KMS-11 (cell line): ENCODE measurements around the gene TRIM71.

Source experiments
- H2AFZ ChIP-seq: fragments of 200-600 bp; sonication (generic); 2 replicates; pipeline ENCODE4 v1.6.1; 2016; ENCODE audit warnings: antibody characterized with exemption, mixed run types, low read depth
- H3K27ac ChIP-seq: fragments of 200-600 bp; sonication (generic); 2 replicates; pipeline ENCODE4 v1.6.1; 2016; ENCODE audit warnings: mild to moderate bottlenecking, mixed run types
- H3K27me3 ChIP-seq: fragments of 200-600 bp; sonication (generic); 2 replicates; pipeline ENCODE4 v1.6.1; 2017; ENCODE audit warnings: mild to moderate bottlenecking, low read depth, mixed run types, moderate library complexity; ENCODE audit not compliant: insufficient read depth
- H3K36me3 ChIP-seq: fragments of 200-600 bp; sonication (generic); 2 replicates; pipeline ENCODE4 v1.6.1; 2017; ENCODE audit warnings: mild to moderate bottlenecking, mixed run types; ENCODE audit not compliant: insufficient read depth
- H3K4me1 ChIP-seq: fragments of 200-600 bp; sonication (generic); 2 replicates; pipeline ENCODE4 v1.6.1; 2016; ENCODE audit warnings: mild to moderate bottlenecking, low read depth, mixed run types; ENCODE audit not compliant: poor library complexity, severe bottlenecking
- H3K4me2 ChIP-seq: fragments of 200-600 bp; sonication (generic); 2 replicates; pipeline ENCODE4 v1.7.0; 2016; ENCODE audit warnings: mild to moderate bottlenecking, mixed run types
- H3K4me3 ChIP-seq: fragments of 200-600 bp; sonication (generic); IDR thresholded peaks from 2 replicates; pipeline ENCODE4 v1.6.1; 2017; ENCODE audit warnings: low read depth, low read length, mixed read lengths; ENCODE audit not compliant: insufficient read depth
- H3K79me2 ChIP-seq: fragments of 200-600 bp; sonication (generic); 2 replicates; pipeline ENCODE4 v1.6.1; 2016; ENCODE audit warnings: low read depth, mixed run types; ENCODE audit not compliant: insufficient read depth
- H3K9ac ChIP-seq: fragments of 200-600 bp; sonication (generic); 2 replicates; pipeline ENCODE4 v1.6.1; 2016; ENCODE audit warnings: mild to moderate bottlenecking, mixed run types
- H4K20me1 ChIP-seq: fragments of 200-600 bp; sonication (generic); 2 replicates; pipeline ENCODE4 v1.6.1; 2016; ENCODE audit warnings: mild to moderate bottlenecking, mixed run types; ENCODE audit not compliant: insufficient read depth
- CTCF ChIP-seq: fragments of 200-600 bp; sonication (generic); conservative IDR thresholded peaks from 2 replicates; pipeline ENCODE4 v1.6.1; 2017; ENCODE audit warnings: low read depth, mild to moderate bottlenecking, antibody characterized with exemption, low read length, moderate library complexity, mixed read lengths

TRIM71 gene

DNA sequence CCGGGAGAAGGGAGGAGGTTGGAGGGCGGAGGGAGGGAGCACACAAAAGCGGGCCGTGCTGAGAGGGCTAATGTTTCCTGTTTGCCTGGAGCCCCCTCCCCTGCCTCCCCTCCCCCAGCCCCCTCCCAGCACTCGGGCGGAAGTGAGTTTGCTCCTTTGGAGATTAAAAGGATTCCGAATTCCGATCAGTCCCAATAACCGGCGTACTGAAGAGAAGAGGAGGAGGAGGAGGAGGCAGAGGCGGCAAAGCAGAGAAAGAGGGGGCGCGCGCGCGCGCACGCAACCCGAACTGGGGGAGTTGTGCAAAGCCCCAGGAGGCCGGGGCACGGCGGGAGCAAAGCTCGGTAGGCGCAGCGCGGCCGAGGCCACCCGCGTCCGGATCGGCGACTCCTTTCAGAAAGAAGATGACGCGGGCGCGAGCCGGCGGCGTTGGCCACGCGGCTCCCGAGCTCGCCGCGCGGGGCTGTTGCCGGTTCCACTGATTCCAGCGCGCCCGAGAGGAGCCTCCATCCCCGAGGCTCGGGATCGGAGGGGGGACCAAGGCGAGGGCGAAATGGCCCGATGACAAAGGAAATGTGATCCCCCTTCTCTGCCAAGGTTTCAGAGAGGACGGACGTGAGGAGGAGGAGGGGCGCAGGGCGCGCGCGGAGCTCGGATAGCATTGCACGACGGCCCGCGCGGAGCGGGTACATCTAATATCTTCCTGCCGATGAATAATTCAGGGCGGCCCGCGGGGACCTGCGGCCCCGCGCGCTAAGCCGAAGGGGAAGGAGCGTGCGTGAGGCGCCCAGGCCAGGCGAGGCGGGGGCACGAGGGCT is 1.1 kb upstream of the TRIM71 start:
- Histone ChIP-seq H3K4me1 (no peaks in the 10 kb centered on the region), H3K27ac (no peak overlapping the region), H3K9ac (no peak overlapping the region), H3K4me2 (no peak overlapping the region), H4K20me1 (no peaks in the 10 kb centered on the region), H3K27me3 (no peaks in the 10 kb centered on the region), H3K36me3 (no peaks in the 10 kb centered on the region), H2AFZ (no peak overlapping the region), H3K4me3 (no peak overlapping the region), H3K79me2 (no peaks in the 10 kb centered on the region)
- TF ChIP-seq CTCF = no peak

DNA sequence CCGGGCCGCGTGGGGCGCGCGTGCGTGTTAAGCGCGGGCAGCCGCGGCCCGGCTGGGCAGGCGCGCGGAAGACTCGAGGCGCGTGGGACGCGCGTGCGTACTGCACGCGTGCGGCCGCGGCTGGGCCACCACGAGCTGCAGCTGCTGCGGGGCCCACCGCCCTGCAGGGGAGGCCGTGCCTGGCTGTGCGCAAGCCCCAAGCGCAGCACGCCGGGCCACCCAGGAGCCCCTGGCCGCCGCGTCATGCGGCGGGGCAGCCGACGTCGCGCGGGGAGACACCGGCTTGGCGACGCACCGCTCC is 590 bp upstream of the TRIM71 start:
- Histone ChIP-seq H3K4me3 (no peak overlapping the region), H3K4me1 (no peaks in the 10 kb centered on the region), H3K9ac (no peak overlapping the region)

DNA sequence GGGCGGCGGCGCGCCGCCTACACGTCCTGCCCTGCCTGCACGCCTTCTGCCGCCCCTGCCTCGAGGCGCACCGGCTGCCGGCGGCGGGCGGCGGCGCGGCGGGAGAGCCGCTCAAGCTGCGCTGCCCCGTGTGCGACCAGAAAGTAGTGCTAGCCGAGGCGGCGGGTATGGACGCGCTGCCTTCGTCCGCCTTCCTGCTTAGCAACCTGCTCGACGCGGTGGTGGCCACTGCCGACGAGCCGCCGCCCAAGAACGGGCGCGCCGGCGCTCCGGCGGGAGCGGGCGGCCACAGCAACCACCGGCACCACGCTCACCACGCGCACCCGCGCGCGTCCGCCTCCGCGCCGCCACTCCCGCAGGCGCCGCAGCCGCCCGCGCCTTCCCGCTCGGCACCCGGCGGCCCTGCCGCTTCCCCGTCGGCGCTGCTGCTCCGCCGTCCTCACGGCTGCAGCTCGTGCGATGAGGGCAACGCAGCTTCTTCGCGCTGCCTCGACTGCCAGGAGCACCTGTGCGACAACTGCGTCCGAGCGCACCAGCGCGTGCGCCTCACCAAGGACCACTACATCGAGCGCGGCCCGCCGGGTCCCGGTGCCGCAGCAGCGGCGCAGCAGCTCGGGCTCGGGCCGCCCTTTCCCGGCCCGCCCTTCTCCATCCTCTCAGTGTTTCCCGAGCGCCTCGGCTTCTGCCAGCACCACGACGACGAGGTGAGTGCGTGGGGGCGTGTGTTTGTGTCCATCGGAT is 602 bp downstream of the TRIM71 start:
- Histone ChIP-seq H3K27me3 (no peaks in the 10 kb centered on the region), H3K36me3 (no peaks in the 10 kb centered on the region), H3K79me2 (no peaks in the 10 kb centered on the region), H3K4me1 (no peaks in the 10 kb centered on the region), H2AFZ (no peak overlapping the region), H3K4me3 (no peak overlapping the region), H4K20me1 (no peaks in the 10 kb centered on the region), H3K27ac (no peak overlapping the region), H3K9ac (no peak overlapping the region), H3K4me2 (no peak overlapping the region)
- no peak for TF ChIP-seq CTCF

More for the DNA sequence above, 590 bp upstream of the TRIM71 start:
- no peaks in the 10 kb centered on the region for H3K36me3 ChIP-seq
- no peak overlapping the region for H2AFZ ChIP-seq
- no peaks in the 10 kb centered on the region for H3K79me2 ChIP-seq
- no peak overlapping the region for H3K27ac ChIP-seq
- no peaks in the 10 kb centered on the region for H4K20me1 ChIP-seq
- H3K27me3 ChIP-seq = no peaks in the 10 kb centered on the region
- TF ChIP-seq CTCF = no peak
- no peak overlapping the region for H3K4me2 ChIP-seq

DNA sequence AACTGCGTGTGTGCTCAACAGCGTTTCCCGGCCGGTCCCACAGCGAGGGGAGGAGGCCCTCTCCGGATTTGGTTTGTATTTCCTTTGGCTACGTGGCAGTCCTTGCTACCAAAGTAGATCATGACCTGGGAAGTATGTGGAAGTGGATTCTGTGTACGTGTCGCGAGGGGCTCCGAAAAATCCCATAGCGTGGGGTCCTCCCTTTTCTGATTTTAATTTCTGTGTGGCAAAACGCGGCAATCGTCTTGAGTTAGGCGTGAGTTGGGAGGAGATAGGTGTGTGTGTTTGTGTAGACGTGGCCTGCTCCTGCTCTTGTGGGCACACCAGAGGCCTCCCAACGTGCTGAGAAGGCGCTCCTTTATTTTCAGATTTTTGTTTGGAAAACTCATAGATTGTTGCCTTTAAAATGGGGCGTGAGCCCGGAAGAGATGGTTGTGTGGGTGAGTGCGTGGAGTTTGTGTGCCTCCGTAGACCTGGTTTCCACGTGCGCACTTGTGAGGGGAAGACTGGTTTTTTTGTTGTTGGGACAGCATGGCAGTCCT is 1.2 kb downstream of the TRIM71 start:
- Histone ChIP-seq H3K36me3 (no peaks in the 10 kb centered on the region), H3K9ac (no peak overlapping the region)

More for the DNA sequence above, 1.2 kb downstream of the TRIM71 start:
- Histone ChIP-seq H3K4me1 (no peaks in the 10 kb centered on the region), H3K79me2 (no peaks in the 10 kb centered on the region), H3K4me3 (no peak overlapping the region), H3K27ac (no peak overlapping the region), H3K4me2 (no peak overlapping the region), H3K27me3 (no peaks in the 10 kb centered on the region), H2AFZ (no peak overlapping the region), H4K20me1 (no peaks in the 10 kb centered on the region)
- no peak for TF ChIP-seq CTCF
